Endometrial microvascular endothelial cells (primary cell): Measurements from ENCODE around the gene CCR5AS. TPM values are rescaled to one million over a fixed set of nuclear protein-coding genes. Genes with fewer than 3 reads are reported as not detected.
"Not testable (repeated sequence)": the region's sequence is repeated elsewhere in the genome, so short reads cannot be mapped to it uniquely, and the experiment has no call there.

ENCODE experiments used
- in situ Hi-C: cut with HindIII; loops from 2 replicates; pipeline ENCODE4 v1.10.0; 2017; ENCODE audit warnings: low sequenced_read_pairs, low pct_unique_long_range_greater_than_20kb; ENCODE audit errors: inconsistent ontology term
- total RNA-seq: library from RNA; depleted of rRNA; stranded (reverse); fragments of >200 nt; gene quantifications from one replicate; pipeline ENCODE4 v1.2.3, GENCODE V29; 2015; ENCODE audit errors: inconsistent ontology term

CCR5AS gene

GRCh38 chr3:46337911-46338310, 69.0 kb downstream of the CCR5AS start:
- in situ Hi-C loops: no loop called here

- in situ Hi-C loops: no loop called here
These were observed 71.3 kb downstream of the CCR5AS start for GRCh38 chr3:46335541-46335940.

- in situ Hi-C loops: no loop called here
These were observed 72.0 kb downstream of the CCR5AS start for GRCh38 chr3:46334741-46335478.

GRCh38 chr3:46330676-46331075, 76.2 kb downstream of the CCR5AS start:
- in situ Hi-C loops: not testable (repeated sequence)

- in situ Hi-C loops: no loop called here
These were observed 81.1 kb downstream of the CCR5AS start for GRCh38 chr3:46325645-46326300.

- in situ Hi-C loops: no loop called here
These were observed 82.8 kb downstream of the CCR5AS start for GRCh38 chr3:46324036-46324435.

GRCh38 chr3:46321461-46322104, 85.3 kb downstream of the CCR5AS start:
- in situ Hi-C loops: no loop called here

GRCh38 chr3:46318207-46318927, 88.5 kb downstream of the CCR5AS start:
- in situ Hi-C loops: no loop called here

GRCh38 chr3:46316206-46316605, 90.7 kb downstream of the CCR5AS start:
- in situ Hi-C loops: no loop called here

GRCh38 chr3:46314517-46314916, 92.3 kb downstream of the CCR5AS start:
- in situ Hi-C loops: no loop called here

Other genes with a start within 250 kb of the CCR5AS start
- gene CCR1, start 198.8 kb downstream of the CCR5AS start, total RNA-seq: not detected
- gene CCR3, start 164.6 kb downstream of the CCR5AS start, total RNA-seq: not detected
- gene CCR2, start 53.0 kb downstream of the CCR5AS start, total RNA-seq: not detected
- not detected for gene CCR5, start 36.1 kb downstream of the CCR5AS start, total RNA-seq
- 14.6 TPM for gene CCRL2, start 193 bp upstream of the CCR5AS start, total RNA-seq
- gene LTF, start 57.8 kb upstream of the CCR5AS start, total RNA-seq: 0.65 TPM
- not detected for gene RTP3, start 90.9 kb upstream of the CCR5AS start, total RNA-seq
- 0.37 TPM for gene LRRC2, start 159.2 kb upstream of the CCR5AS start, total RNA-seq
- not detected for gene FAM240A, start 205.5 kb upstream of the CCR5AS start, total RNA-seq